Measurements from ENCODE around the gene YWHAE.
A peak's percentile ranks its signal among the peaks of the same experiment; 100 is the strongest.

The YWHAE gene

DNA sequence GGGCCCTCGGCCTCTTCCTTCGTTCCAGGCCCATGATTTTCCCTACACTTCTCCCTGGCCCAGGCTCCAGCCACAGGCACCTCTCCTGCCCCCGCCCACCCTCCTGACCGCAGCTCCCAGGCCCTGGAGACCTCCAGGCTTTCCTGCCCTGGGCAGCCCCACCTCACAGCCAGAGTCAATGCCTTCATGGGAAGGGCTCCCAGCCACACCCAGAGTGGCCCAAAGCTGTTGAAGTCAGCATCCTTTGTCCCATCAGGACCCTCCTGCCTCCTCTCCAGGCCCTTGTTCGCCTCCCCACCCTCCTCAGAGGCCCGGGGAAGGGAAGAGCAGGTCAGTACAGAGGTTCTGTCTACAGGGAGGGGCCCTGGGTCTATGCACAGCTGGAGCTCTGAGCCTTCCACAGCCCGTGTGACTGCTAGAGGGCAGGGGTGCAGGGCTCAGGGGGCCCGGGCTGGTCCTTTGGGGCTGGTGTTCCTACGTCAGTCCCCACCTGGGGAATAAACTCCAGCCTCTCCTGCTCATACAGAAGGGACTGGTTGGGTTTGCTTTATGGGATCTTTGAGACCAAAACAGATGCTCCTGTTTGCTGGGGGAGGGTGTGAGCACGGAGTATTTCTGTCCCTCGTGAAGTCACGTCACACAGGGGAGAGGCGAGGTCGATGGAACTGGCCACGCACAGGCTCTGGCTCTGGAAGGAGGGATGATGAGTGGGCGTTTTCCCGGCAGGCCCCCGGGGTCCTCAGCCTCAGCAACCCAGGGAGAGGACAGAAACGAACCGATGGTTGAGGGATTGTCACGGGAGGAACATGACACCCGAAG, 100.3 kb downstream of the YWHAE start:
- DNase-seq = no peak
- H3K27me3 ChIP-seq (replicated peaks; ENCODE audit: control insufficient read depth, insufficient read depth, low read length, poor library complexity, severe bottlenecking) = no peaks in the 10 kb centered on the region
- no peaks in the 10 kb centered on the region for H3K36me3 ChIP-seq (ENCODE audit: control insufficient read depth, insufficient read depth, low read length)
- no peaks in the 10 kb centered on the region for H3K9me3 ChIP-seq (ENCODE audit: control insufficient read depth, low read length)
- H3K4me3 ChIP-seq (ENCODE audit: insufficient read depth, low read depth, low read length, poor library complexity, severe bottlenecking) = no peak overlapping the region
- H3K27ac ChIP-seq (ENCODE audit: insufficient read depth, low read length, poor library complexity, severe bottlenecking) = no peak overlapping the region
- peaks cover 34% of the 10 kb centered on the region for H3K4me1 ChIP-seq (ENCODE audit: control insufficient read depth, insufficient read depth, low read length, poor library complexity, severe bottlenecking)

DNA sequence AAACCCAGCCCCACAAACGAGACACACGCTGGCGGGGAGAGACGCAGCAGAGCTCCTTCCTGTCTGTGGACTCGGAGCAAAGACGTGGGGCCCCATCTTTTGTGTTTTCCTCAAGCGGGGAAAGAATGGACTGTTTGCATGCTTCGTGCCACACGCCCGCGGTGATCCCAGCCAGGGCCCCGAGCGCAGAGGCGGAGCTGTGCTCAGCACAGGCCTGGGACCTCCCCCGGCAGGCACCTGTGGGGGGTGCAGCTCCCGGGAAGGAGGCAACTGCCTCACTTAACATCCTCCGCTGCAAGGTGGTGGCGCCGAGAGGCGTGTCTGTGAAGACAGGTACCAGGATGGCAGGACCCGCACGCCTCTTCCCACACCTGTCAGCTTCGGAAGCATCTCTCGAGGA, 101.4 kb downstream of the YWHAE start:
- Histone ChIP-seq H3K4me1 (ENCODE audit: control insufficient read depth, insufficient read depth, low read length, poor library complexity, severe bottlenecking) (peaks cover 44% of the 10 kb centered on the region), H3K27ac (ENCODE audit: insufficient read depth, low read length, poor library complexity, severe bottlenecking) (no peak overlapping the region), H3K36me3 (ENCODE audit: control insufficient read depth, insufficient read depth, low read length) (no peaks in the 10 kb centered on the region), H3K9me3 (ENCODE audit: control insufficient read depth, low read length) (no peaks in the 10 kb centered on the region), H3K27me3 (replicated peaks; ENCODE audit: control insufficient read depth, insufficient read depth, low read length, poor library complexity, severe bottlenecking) (no peaks in the 10 kb centered on the region), H3K4me3 (ENCODE audit: insufficient read depth, low read depth, low read length, poor library complexity, severe bottlenecking) (peak overlapping the region; percentile 30)
- DNase-seq = peak in 1 of 3 donors; percentile 18

Data from effector memory CD4-positive, alpha-beta T cell (primary cell).